Endodermal cell (in vitro differentiated cells): ENCODE data around the gene RBM38. TPM values are rescaled to one million over a fixed set of nuclear protein-coding genes. Genes with fewer than 3 reads are reported as not detected.
A peak's percentile ranks its signal among the peaks of the same experiment; 100 is the strongest.
"Not testable (repeated sequence)": the region's sequence is repeated elsewhere in the genome, so short reads cannot be mapped to it uniquely, and the experiment has no call there.

Experiments used
- DNase-seq: peaks from one replicate; pipeline ENCODE4 v3.0.0-alpha.2; 2017
- H3K27ac ChIP-seq: 2 replicates; pipeline ENCODE4 v1.5.1; 2013; ENCODE audit warnings: mild to moderate bottlenecking, low read depth, low read length, moderate library complexity
- H3K27me3 ChIP-seq: 2 replicates; pipeline ENCODE4 v1.6.1; 2013; ENCODE audit warnings: mild to moderate bottlenecking, low read length, moderate library complexity; ENCODE audit not compliant: insufficient read depth, control insufficient read depth, poor library complexity, severe bottlenecking
- H3K36me3 ChIP-seq: 2 replicates; pipeline ENCODE4 v1.7.0; 2013; ENCODE audit warnings: mild to moderate bottlenecking, low read length, moderate library complexity; ENCODE audit not compliant: control insufficient read depth, insufficient read depth
- H3K4me1 ChIP-seq: one replicate; pipeline ENCODE4 v1.7.0; 2013; ENCODE audit warnings: low read length; ENCODE audit not compliant: control insufficient read depth, insufficient read depth
- H3K4me3 ChIP-seq: 2 replicates; pipeline ENCODE4 v1.5.1; 2013; ENCODE audit warnings: mild to moderate bottlenecking, low read length, moderate library complexity
- H3K9ac ChIP-seq: 2 replicates; pipeline ENCODE4 v1.6.1; 2013; ENCODE audit warnings: mild to moderate bottlenecking, low read length, moderate library complexity; ENCODE audit not compliant: poor library complexity, severe bottlenecking; ENCODE audit errors: extremely low read depth
- H3K9me3 ChIP-seq: 2 replicates; pipeline ENCODE4 v1.6.1; 2013; ENCODE audit warnings: mild to moderate bottlenecking, low read length, moderate library complexity; ENCODE audit not compliant: control insufficient read depth
- H3K27ac Mint-ChIP-seq: 2 replicates; pipeline ENCODE4 v1.8.0; 2020; ENCODE audit warnings: mixed read lengths
- H3K27me3 Mint-ChIP-seq: 2 replicates; pipeline ENCODE4 v1.8.0; 2021; ENCODE audit warnings: mild to moderate bottlenecking, mixed read lengths; ENCODE audit not compliant: insufficient read depth
- H3K36me3 Mint-ChIP-seq: 2 replicates; pipeline ENCODE4 v1.8.0; 2020; ENCODE audit warnings: low read depth, mixed read lengths
- H3K4me1 Mint-ChIP-seq: 2 replicates; pipeline ENCODE4 v1.8.0; 2020; ENCODE audit warnings: mixed read lengths
- H3K4me3 Mint-ChIP-seq: 2 replicates; pipeline ENCODE4 v1.8.0; 2020; ENCODE audit warnings: mild to moderate bottlenecking, moderate library complexity, mixed read lengths
- H3K9me3 Mint-ChIP-seq: 2 replicates; pipeline ENCODE4 v1.8.0; 2020; ENCODE audit warnings: mild to moderate bottlenecking, mixed read lengths
- WGBS, 2 experiments: methylation state at CpG; one replicate each; pipeline versions ENCODE4 v1.1.5 to v1.1.7; 2013; ENCODE audit warnings: missing lambda C conversion rate in 2 of 2, mixed read lengths in 1 of 2; ENCODE audit not compliant: insufficient coverage in 1 of 2, insufficient read length in 1 of 2; 5-methylcytosine and 5-hydroxymethylcytosine counted together
- total RNA-seq, 2 donors: library from RNA; stranded (reverse); fragmentation: NEBNext Ultra II Directional in 1 of 2; extraction: Animal tissue kit (Norgen Biotek cat#: 25700) in 1 of 2; gene quantifications; 2 replicates in 1 of 2; 3 replicates in 1 of 2; pipeline ENCODE4 v1.2.1, GENCODE V29; 2021
- TF ChIP-seq, protein P1 (sequence below): fragments of 200-600 bp; sonication (generic); conservative IDR thresholded peaks from 2 replicates; pipeline ENCODE4 v1.5.0; 2021; ENCODE audit warnings: antibody characterized with exemption, mild to moderate bottlenecking

RBM38 gene
- total RNA-seq, 2 donors from 2014 or later, result 29.0 to 30.2 TPM

DNA sequence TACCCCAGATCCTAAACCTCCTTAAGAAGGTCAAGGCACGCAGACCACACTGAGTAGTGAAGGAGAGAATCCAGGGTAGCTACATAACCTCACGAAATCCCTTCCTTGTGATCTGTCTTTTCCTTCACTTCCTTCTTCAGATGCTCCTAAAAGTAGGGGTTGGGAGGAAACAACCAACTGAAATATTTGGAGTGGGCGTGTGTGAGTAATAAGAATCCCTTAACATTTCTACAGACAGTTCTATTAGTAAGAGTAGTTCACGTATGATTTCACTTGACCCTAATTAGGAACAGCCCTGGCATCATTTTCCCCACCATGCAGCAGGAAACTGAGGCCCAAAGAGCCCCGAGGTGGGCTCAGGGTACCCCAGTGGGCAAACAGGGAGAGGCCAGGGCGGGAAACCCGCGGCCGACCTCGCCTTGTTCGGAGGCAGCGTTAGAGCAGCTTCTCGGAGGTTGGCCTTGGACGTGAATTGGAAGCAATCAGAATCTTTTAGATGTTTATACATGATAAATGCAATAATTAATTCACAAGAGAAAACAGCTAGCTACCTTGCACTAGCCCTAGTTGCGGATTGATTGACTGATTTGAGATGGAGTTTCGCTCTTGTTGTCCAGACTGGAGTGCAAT is 41.0 kb upstream of the RBM38 start:
- Histone ChIP-seq H3K9me3 (no peaks in the 10 kb centered on the region), H3K36me3 (peaks cover 28% of the 10 kb centered on the region), H3K4me3 (no peak overlapping the region), H3K27ac (no peak overlapping the region), H3K9ac (no peak overlapping the region), H3K27me3 (no peaks in the 10 kb centered on the region), H3K4me1 (no peaks in the 10 kb centered on the region)
- DNase-seq, result no peak
- Mint-ChIP-seq H3K4me1 (peaks cover 9% of the 10 kb centered on the region), H3K4me3 (peak overlapping the region; percentile 89), H3K9me3 (no peaks in the 10 kb centered on the region), H3K27ac (no peak overlapping the region), H3K27me3 (peaks cover 3% of the 10 kb centered on the region), H3K36me3 (peaks cover 18% of the 10 kb centered on the region)
- TF ChIP-seq, protein P1, sequence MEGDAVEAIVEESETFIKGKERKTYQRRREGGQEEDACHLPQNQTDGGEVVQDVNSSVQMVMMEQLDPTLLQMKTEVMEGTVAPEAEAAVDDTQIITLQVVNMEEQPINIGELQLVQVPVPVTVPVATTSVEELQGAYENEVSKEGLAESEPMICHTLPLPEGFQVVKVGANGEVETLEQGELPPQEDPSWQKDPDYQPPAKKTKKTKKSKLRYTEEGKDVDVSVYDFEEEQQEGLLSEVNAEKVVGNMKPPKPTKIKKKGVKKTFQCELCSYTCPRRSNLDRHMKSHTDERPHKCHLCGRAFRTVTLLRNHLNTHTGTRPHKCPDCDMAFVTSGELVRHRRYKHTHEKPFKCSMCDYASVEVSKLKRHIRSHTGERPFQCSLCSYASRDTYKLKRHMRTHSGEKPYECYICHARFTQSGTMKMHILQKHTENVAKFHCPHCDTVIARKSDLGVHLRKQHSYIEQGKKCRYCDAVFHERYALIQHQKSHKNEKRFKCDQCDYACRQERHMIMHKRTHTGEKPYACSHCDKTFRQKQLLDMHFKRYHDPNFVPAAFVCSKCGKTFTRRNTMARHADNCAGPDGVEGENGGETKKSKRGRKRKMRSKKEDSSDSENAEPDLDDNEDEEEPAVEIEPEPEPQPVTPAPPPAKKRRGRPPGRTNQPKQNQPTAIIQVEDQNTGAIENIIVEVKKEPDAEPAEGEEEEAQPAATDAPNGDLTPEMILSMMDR, result no peak
- 93 to 96% methylated on average over 4 to 15 of the region's 16 CpGs for WGBS, 2 experiments

DNA sequence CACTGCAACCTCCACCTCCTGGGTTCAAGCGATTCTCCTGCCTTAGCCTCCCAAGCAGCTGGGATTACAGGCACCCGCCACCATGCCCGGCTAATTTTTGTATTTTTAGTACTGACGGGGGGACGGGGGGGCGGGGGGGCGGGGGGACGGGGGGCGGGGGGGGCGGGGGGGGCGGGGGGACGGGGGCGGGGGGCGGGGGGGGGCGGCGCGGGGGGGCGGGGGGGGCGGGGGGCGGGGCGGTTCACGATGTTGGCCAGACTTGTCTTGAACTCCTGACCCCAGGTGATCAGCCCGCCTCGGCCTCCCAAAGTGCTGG is 40.5 kb upstream of the RBM38 start:
- not testable (repeated sequence) for H3K4me1 Mint-ChIP-seq, H3K27ac Mint-ChIP-seq, H3K9me3 ChIP-seq, DNase-seq, H3K9me3 Mint-ChIP-seq, H3K27me3 ChIP-seq, H3K27me3 Mint-ChIP-seq, H3K4me1 ChIP-seq
- Mint-ChIP-seq H3K4me3 (peak overlapping the region; percentile 89), H3K36me3 (peaks cover 22% of the 10 kb centered on the region)
- 0 to 23% methylated on average over 2 to 4 of the region's 24 CpGs for WGBS, 2 experiments
- Histone ChIP-seq H3K9ac (peak overlapping the region; percentile 89), H3K36me3 (peaks cover 28% of the 10 kb centered on the region), H3K27ac (peak overlapping the region; percentile 56), H3K4me3 (peak overlapping the region; percentile 97)

DNA sequence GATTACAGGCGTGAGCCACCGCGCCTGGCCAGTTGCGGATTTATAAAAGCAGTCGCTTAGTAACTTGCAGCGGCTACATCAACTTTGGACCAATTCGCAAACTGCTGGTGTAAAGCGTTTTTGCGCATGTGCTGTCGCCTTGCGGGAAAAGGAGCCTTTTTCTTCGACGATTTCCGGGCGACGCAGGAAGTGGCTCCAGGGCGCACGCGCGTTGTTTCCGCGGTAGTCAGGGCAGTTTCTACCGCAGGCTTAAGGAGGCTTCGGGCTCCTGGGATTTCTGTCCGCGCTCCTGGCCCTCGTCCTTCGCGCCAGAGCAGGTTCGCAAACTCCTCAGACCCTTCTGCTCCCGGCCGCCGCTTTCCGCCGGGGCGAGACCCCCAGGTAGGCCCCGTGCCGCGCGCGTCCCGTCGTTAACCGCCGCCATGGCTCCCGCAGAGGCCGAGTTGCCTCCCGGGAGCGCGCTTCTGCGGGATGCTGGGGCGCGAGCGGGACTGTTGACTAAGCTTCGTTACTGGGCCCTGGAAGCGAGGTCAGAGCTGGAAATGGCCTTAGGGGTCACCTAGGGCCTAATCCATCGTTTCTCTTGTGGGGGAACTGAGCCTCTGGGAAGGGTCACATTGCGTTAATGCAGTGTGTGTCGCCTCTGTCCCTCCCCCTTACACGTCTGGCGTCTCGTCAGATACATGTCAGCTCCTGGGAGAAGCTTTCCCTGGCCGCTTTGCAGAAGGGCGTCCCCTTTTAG is 40.0 kb upstream of the RBM38 start, which contains the start of gene RAE1:
Gene RAE1 (plus strand): TSS at position 214 of the 742 bp plus-strand sequence. CDS start 2,784 bp downstream, outside the sequence.
- H3K27ac ChIP-seq, result peak within 1 kb of the TSS; percentile 56

More for the DNA sequence above, 40.0 kb upstream of the RBM38 start, which contains the start of gene RAE1:
- Mint-ChIP-seq H3K27ac (peak within 1 kb of the TSS; percentile 93), H3K36me3 (peaks cover 27% of the 10 kb centered on the region), H3K9me3 (no peaks in the 10 kb centered on the region), H3K27me3 (peaks cover 3% of the 10 kb centered on the region), H3K4me1 (peaks cover 9% of the 10 kb centered on the region), H3K4me3 (peak within 1 kb of the TSS; percentile 89)
- peak; percentile 96 for DNase-seq
- Histone ChIP-seq H3K27me3 (no peaks in the 10 kb centered on the region), H3K4me3 (peak within 1 kb of the TSS; percentile 97), H3K9ac (peak within 1 kb of the TSS; percentile 89), H3K9me3 (no peaks in the 10 kb centered on the region), H3K4me1 (no peaks in the 10 kb centered on the region), H3K36me3 (peaks cover 28% of the 10 kb centered on the region)
- TF ChIP-seq, protein P1, result no peak
- 0 to 1% methylated on average over 47 to 64 of the region's 64 CpGs for WGBS, 2 experiments
